ENCODE measurements around the gene COG2. TPM values are rescaled to one million over a fixed set of nuclear protein-coding genes. Genes with fewer than 3 reads are reported as not detected.
"Not testable (repeated sequence)": the region's sequence is repeated elsewhere in the genome, so short reads cannot be mapped to it uniquely, and the experiment has no call there.

COG2 gene
- total RNA-seq, 6 experiments from 2014 or later, result 17.0 to 23.0 (median 20.6) TPM

DNA sequence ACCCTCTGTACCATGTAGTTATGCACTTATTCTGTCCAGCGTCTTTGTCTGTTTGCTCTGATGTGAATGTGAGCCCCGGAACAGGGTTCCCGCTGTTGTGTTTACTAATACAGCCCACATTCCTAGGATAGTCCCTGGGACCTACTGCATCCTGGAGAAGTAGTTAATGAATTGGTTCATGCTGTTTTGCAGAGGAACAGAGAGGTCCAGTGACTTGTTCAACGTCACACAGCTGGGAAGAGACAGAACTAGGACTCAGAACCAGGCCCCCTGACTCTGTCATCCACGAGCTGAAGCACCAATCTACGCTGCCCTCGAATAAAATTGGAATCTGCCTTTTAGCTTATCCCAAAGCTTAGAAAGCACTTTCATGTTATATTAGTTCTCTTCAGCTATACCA, 70.9 kb downstream of the COG2 start:
- Mint-ChIP-seq H3K27ac (no peak overlapping the region), H3K9me3 (no peaks in the 10 kb centered on the region), H3K4me3 (no peak overlapping the region), H3K4me1 (ENCODE audit: low read depth) (peaks cover 14% of the 10 kb centered on the region), H3K36me3 (ENCODE audit: low read depth) (no peaks in the 10 kb centered on the region), H3K27me3 (ENCODE audit: insufficient read depth) (peaks cover 18% of the 10 kb centered on the region)
- DNase-seq, result no peak
- TF ChIP-seq CTCF (IDR thresholded peaks at IDR 0.05), result no peak

GRCh38 chr1:230713547-230713914, 71.2 kb downstream of the COG2 start:
- no peak for DNase-seq
- Mint-ChIP-seq H3K4me1 (ENCODE audit: low read depth) (peaks cover 14% of the 10 kb centered on the region), H3K27ac (no peak overlapping the region), H3K9me3 (no peaks in the 10 kb centered on the region), H3K36me3 (ENCODE audit: low read depth) (no peaks in the 10 kb centered on the region), H3K27me3 (ENCODE audit: insufficient read depth) (peaks cover 14% of the 10 kb centered on the region), H3K4me3 (0 out of 2 replicates have a peak overlapping the region, but pooled peaks have one; percentile 13)
- TF ChIP-seq CTCF (IDR thresholded peaks at IDR 0.05), result no peak

DNA sequence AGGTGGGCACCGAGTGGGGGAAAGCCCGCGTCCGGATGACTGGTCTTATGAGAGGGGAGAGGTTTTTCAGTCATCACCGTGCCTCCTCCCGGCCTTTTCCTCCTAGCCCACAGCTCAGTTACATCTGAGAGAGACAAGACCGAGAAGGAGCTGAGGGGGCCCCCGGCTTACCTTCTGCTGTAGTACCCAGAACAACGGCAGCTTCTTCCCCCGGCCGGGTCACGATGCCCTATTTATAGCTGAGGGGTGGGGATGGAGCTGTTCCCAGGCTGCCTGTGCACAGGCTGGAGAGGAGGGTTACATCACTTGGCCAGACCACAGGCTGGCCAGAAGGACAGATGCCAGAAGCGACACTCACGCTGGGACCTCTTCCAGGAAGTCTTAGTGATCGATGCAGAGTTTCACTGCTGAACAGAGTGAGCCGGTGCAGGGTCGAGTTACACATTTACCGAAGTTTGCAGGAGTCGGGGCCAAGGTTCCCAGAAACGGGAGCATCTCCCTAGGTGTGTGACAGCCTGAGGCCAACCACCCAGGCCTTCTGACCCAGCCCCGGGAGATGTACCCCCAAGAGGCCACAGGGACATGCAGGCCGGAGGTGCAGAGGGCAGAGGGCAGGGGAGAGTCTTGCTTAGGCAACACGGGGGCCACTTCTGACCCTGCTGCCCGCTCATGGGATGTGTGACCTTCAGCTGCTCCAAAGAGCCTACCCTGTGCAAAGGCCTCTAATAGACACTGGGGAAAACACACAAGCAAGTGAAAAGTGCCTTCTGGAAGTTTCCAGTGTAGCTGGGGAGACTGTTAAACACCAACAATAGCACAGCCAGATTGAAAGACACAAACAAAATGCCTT, 71.9 kb downstream of the COG2 start, which contains the start of gene AGT:
Gene AGT (minus strand): TSS at position 208 of the 850 bp plus-strand sequence. CDS start 3,299 bp downstream, outside the sequence.
- H3K36me3 Mint-ChIP-seq (ENCODE audit: low read depth), result no peaks in the 10 kb centered on the region
- H3K9me3 Mint-ChIP-seq, result no peaks in the 10 kb centered on the region
- peak; percentile 79 for DNase-seq
- 0 out of 2 replicates have a peak within 1 kb of the TSS, but pooled peaks have one; percentile 13 for H3K4me3 Mint-ChIP-seq
- TF ChIP-seq CTCF (IDR thresholded peaks at IDR 0.05), result no peak
- peaks cover 9% of the 10 kb centered on the region for H3K27me3 Mint-ChIP-seq (ENCODE audit: insufficient read depth)
- H3K4me1 Mint-ChIP-seq (ENCODE audit: low read depth), result peaks cover 14% of the 10 kb centered on the region
- no peak within 1 kb of the TSS for H3K27ac Mint-ChIP-seq

GRCh38 chr1:230715510-230715909, 73.2 kb downstream of the COG2 start:
- 0 out of 2 replicates have a peak, but pooled peaks have one; percentile 14 for TF ChIP-seq CTCF (IDR thresholded peaks at IDR 0.05)
- no peak overlapping the region for H3K4me3 Mint-ChIP-seq
- no peaks in the 10 kb centered on the region for H3K9me3 Mint-ChIP-seq
- H3K27me3 Mint-ChIP-seq (ENCODE audit: insufficient read depth), result peaks cover 9% of the 10 kb centered on the region
- no peaks in the 10 kb centered on the region for H3K36me3 Mint-ChIP-seq (ENCODE audit: low read depth)
- H3K4me1 Mint-ChIP-seq (ENCODE audit: low read depth), result peaks cover 14% of the 10 kb centered on the region
- no peak overlapping the region for H3K27ac Mint-ChIP-seq
- DNase-seq, result no peak

- H3K9me3 Mint-ChIP-seq; H3K27ac Mint-ChIP-seq; H3K4me3 Mint-ChIP-seq; DNase-seq; H3K36me3 Mint-ChIP-seq (ENCODE audit: low read depth): not testable (repeated sequence)
- Mint-ChIP-seq H3K4me1 (ENCODE audit: low read depth) (peaks cover 14% of the 10 kb centered on the region), H3K27me3 (ENCODE audit: insufficient read depth) (peaks cover 10% of the 10 kb centered on the region)
These were observed 74.2 kb downstream of the COG2 start for GRCh38 chr1:230716453-230716852.

GRCh38 chr1:230717251-230717650, 75.0 kb downstream of the COG2 start:
- peaks cover 14% of the 10 kb centered on the region for H3K4me1 Mint-ChIP-seq (ENCODE audit: low read depth)
- H3K27me3 Mint-ChIP-seq (ENCODE audit: insufficient read depth), result peaks cover 10% of the 10 kb centered on the region
- no peak for DNase-seq
- H3K36me3 Mint-ChIP-seq (ENCODE audit: low read depth), result no peaks in the 10 kb centered on the region
- no peak for TF ChIP-seq CTCF (IDR thresholded peaks at IDR 0.05)
- H3K9me3 Mint-ChIP-seq, result no peaks in the 10 kb centered on the region; the same call in 1 of the 2 replicates
- no peak overlapping the region for H3K27ac Mint-ChIP-seq
- H3K4me3 Mint-ChIP-seq, result no peak overlapping the region

- not testable (repeated sequence) for DNase-seq; H3K27ac Mint-ChIP-seq; H3K4me3 Mint-ChIP-seq; H3K9me3 Mint-ChIP-seq; H3K4me1 Mint-ChIP-seq (ENCODE audit: low read depth); H3K27me3 Mint-ChIP-seq (ENCODE audit: insufficient read depth); H3K36me3 Mint-ChIP-seq (ENCODE audit: low read depth)
These were observed 79.7 kb downstream of the COG2 start for GRCh38 chr1:230721849-230722522.

Measured in HFFc6 (cell line).